Right atrium auricular region (tissue), 2 donors: ENCODE measurements around the gene CCDC51. TPM values are rescaled to one million over a fixed set of nuclear protein-coding genes. Genes with fewer than 3 reads are reported as not detected.

Experiments
- DNase-seq: peaks from one replicate; pipeline ENCODE4 v3.0.0-alpha.2; 2019; ENCODE audit warnings: low spot score
- H3K27ac ChIP-seq, 2 donors: fragments of 200-600 bp; sonication (generic); 1 replicate in 1 of 2; 2 replicates in 1 of 2; pipeline ENCODE4 v1.5.1; 2016 to 2019
- H3K27me3 ChIP-seq, 2 donors: fragments of 200-600 bp; sonication (generic); one replicate each; pipeline versions ENCODE4 v1.5.1 to v1.6.0; 2017 to 2019
- H3K36me3 ChIP-seq: fragments of 200-600 bp; sonication (generic); one replicate; pipeline ENCODE4 v1.5.1; 2016
- H3K4me1 ChIP-seq, 2 donors: fragments of 200-600 bp; sonication (generic); one replicate each; pipeline versions ENCODE4 v1.5.1 to v1.6.0; 2017 to 2019
- H3K4me3 ChIP-seq, 2 donors: fragments of 200-600 bp; sonication (generic); 1 replicate in 1 of 2; 2 replicates in 1 of 2; pipeline ENCODE4 v1.5.1; 2017 to 2019; ENCODE audit warnings: mild to moderate bottlenecking in 1 of 2, moderate library complexity in 1 of 2
- H3K9me3 ChIP-seq, 2 donors: fragments of 200-600 bp; sonication (generic); one replicate each; pipeline ENCODE4 v1.5.1; 2019
- CTCF ChIP-seq, 2 donors: fragments of 200-600 bp; sonication (generic); IDR thresholded peaks; one replicate each; pipeline ENCODE4 v1.5.1; 2019; ENCODE audit warnings: antibody characterized with exemption in 2 of 2
- total RNA-seq, 2 donors: library from RNA; depleted of rRNA; stranded (reverse); fragments of >200 nt; gene quantifications; one replicate each; pipeline ENCODE4 v1.1.0, GENCODE V29; 2016

CCDC51 gene
- total RNA-seq, 2 donors from 2014 or later = 8.4 to 9.2 TPM

- no peaks in the 10 kb centered on the region for H3K27me3 ChIP-seq
- no peak for TF ChIP-seq CTCF (IDR thresholded peaks at IDR 0.05)
- peak overlapping the region in 1 of 2 donors; percentile 91 for H3K27ac ChIP-seq
- DNase-seq = no peak
- H3K9me3 ChIP-seq = no peaks in the 10 kb centered on the region
- peaks cover 17% of the 10 kb centered on the region for H3K36me3 ChIP-seq
- peaks cover 0 to 72% of the 10 kb centered on the region in 2 donors for H3K4me1 ChIP-seq
- H3K4me3 ChIP-seq = no peak overlapping the region
These were observed 17.2 kb downstream of the CCDC51 start for GRCh38 chr3:48422681-48423080.

GRCh38 chr3:48422272-48422671 lies 17.6 kb downstream of the CCDC51 start:
- Histone ChIP-seq H3K4me3 (no peak overlapping the region), H3K27me3 (no peaks in the 10 kb centered on the region), H3K27ac (peak overlapping the region in 1 of 2 donors; percentile 91), H3K36me3 (peaks cover 21% of the 10 kb centered on the region), H3K9me3 (no peaks in the 10 kb centered on the region), H3K4me1 (peaks cover 0 to 68% of the 10 kb centered on the region in 2 donors)
- no peak for DNase-seq
- no peak for TF ChIP-seq CTCF (IDR thresholded peaks at IDR 0.05)

GRCh38 chr3:48420561-48420960 lies 19.4 kb downstream of the CCDC51 start:
- Histone ChIP-seq H3K4me1 (peaks cover 0 to 51% of the 10 kb centered on the region in 2 donors), H3K4me3 (no peak overlapping the region), H3K27me3 (no peaks in the 10 kb centered on the region), H3K36me3 (peaks cover 37% of the 10 kb centered on the region), H3K27ac (peak overlapping the region; percentile 59 to 91), H3K9me3 (no peaks in the 10 kb centered on the region)
- TF ChIP-seq CTCF (IDR thresholded peaks at IDR 0.05) = no peak
- DNase-seq = no peak

- no peak overlapping the region for H3K4me3 ChIP-seq
- peaks cover 0 to 41% of the 10 kb centered on the region in 2 donors for H3K4me1 ChIP-seq
- H3K27ac ChIP-seq = no peak overlapping the region
- H3K36me3 ChIP-seq = peaks cover 47% of the 10 kb centered on the region
- DNase-seq = no peak
- H3K27me3 ChIP-seq = no peaks in the 10 kb centered on the region
- no peaks in the 10 kb centered on the region for H3K9me3 ChIP-seq
- no peak for TF ChIP-seq CTCF (IDR thresholded peaks at IDR 0.05)
These were observed 20.3 kb downstream of the CCDC51 start for GRCh38 chr3:48419597-48419996.

- no peak for TF ChIP-seq CTCF (IDR thresholded peaks at IDR 0.05)
- DNase-seq = no peak
- Histone ChIP-seq H3K4me3 (no peak overlapping the region), H3K27ac (no peak overlapping the region), H3K4me1 (peaks cover 0 to 36% of the 10 kb centered on the region in 2 donors), H3K27me3 (no peaks in the 10 kb centered on the region), H3K9me3 (no peaks in the 10 kb centered on the region), H3K36me3 (peaks cover 51% of the 10 kb centered on the region)
These were observed 20.8 kb downstream of the CCDC51 start for GRCh38 chr3:48419149-48419548.

- Histone ChIP-seq H3K4me1 (peaks cover 0 to 31% of the 10 kb centered on the region in 2 donors), H3K9me3 (no peaks in the 10 kb centered on the region), H3K36me3 (peaks cover 56% of the 10 kb centered on the region), H3K4me3 (no peak overlapping the region), H3K27ac (no peak overlapping the region), H3K27me3 (no peaks in the 10 kb centered on the region)
- no peak for DNase-seq
- no peak for TF ChIP-seq CTCF (IDR thresholded peaks at IDR 0.05)
These were observed 21.3 kb downstream of the CCDC51 start for GRCh38 chr3:48418651-48419050.
